NCI-H69 (cell line): ENCODE results near the gene PDCD11.
"Not testable (repeated sequence)": the region's sequence is repeated elsewhere in the genome, so short reads cannot be mapped to it uniquely, and the experiment has no call there.

Source experiments
- DNase-seq: peaks from one replicate; lab custom pipeline; 2025; lab: John Stamatoyannopoulos, UW

PDCD11 gene, protein sequence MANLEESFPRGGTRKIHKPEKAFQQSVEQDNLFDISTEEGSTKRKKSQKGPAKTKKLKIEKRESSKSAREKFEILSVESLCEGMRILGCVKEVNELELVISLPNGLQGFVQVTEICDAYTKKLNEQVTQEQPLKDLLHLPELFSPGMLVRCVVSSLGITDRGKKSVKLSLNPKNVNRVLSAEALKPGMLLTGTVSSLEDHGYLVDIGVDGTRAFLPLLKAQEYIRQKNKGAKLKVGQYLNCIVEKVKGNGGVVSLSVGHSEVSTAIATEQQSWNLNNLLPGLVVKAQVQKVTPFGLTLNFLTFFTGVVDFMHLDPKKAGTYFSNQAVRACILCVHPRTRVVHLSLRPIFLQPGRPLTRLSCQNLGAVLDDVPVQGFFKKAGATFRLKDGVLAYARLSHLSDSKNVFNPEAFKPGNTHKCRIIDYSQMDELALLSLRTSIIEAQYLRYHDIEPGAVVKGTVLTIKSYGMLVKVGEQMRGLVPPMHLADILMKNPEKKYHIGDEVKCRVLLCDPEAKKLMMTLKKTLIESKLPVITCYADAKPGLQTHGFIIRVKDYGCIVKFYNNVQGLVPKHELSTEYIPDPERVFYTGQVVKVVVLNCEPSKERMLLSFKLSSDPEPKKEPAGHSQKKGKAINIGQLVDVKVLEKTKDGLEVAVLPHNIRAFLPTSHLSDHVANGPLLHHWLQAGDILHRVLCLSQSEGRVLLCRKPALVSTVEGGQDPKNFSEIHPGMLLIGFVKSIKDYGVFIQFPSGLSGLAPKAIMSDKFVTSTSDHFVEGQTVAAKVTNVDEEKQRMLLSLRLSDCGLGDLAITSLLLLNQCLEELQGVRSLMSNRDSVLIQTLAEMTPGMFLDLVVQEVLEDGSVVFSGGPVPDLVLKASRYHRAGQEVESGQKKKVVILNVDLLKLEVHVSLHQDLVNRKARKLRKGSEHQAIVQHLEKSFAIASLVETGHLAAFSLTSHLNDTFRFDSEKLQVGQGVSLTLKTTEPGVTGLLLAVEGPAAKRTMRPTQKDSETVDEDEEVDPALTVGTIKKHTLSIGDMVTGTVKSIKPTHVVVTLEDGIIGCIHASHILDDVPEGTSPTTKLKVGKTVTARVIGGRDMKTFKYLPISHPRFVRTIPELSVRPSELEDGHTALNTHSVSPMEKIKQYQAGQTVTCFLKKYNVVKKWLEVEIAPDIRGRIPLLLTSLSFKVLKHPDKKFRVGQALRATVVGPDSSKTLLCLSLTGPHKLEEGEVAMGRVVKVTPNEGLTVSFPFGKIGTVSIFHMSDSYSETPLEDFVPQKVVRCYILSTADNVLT (N-terminal part only)

DNA sequence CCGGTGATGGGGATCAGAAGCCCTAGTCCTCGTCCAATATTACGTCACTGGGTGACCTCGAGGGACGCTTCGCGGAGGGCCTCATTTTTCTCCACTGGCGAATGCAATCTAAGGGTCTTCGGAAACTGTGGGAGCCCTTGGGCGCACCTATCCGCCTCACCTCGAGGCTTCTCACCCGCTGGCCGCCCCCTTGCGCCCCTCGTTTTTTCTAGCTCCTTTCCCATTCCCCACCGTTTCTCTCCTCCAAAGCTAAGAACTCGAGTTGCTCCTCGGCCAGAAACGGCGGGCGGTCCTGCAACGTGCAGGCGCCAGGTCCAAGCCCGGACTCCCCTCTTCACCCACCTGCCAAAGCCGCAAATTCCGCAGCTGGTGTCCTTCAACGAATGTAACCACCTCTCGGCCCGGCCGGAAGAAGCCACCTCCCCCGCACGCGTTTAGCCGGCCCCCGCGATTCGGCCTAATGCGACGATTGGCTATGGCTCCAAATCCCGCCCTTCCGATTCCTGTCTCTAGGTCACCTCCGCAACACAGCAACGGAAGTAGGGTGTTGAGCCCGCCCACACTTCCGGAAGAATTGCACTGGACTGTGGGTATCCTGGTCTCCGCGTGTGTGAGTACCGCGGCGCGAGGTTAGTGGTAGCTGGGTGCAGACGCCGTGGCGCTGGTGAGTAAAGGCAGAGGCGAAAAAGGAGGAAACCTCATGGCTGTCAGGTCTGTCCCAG, at the start of gene PDCD11, which contains the start of gene ATP5MK:
TSS of gene PDCD11 (plus strand) at position 560 of the 722 bp plus-strand sequence. CDS start 1,801 bp downstream, outside the sequence.
TSS of gene ATP5MK (minus strand) at position 409 of the 722 bp plus-strand sequence. CDS start 4,018 bp downstream, outside the sequence.
- DNase-seq = peak; percentile 97

DNA sequence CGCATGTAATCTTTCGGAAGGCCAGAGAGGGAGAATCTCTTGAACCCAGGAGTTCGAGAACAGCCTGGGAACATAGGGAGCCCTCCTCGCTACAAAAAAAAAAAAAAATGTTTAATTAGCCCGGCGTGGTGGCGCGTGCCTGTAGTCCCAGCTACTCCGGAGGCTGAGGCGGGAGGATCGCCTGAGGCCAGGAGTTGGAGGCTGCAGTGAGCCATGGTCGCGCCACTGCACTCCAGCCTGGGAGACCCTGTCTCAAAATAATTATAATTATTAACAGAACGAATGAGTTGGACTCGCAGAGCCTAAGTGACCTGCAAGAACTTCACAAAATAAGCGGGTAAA, 46.3 kb upstream of the PDCD11 start:
- DNase-seq = no peak

DNA sequence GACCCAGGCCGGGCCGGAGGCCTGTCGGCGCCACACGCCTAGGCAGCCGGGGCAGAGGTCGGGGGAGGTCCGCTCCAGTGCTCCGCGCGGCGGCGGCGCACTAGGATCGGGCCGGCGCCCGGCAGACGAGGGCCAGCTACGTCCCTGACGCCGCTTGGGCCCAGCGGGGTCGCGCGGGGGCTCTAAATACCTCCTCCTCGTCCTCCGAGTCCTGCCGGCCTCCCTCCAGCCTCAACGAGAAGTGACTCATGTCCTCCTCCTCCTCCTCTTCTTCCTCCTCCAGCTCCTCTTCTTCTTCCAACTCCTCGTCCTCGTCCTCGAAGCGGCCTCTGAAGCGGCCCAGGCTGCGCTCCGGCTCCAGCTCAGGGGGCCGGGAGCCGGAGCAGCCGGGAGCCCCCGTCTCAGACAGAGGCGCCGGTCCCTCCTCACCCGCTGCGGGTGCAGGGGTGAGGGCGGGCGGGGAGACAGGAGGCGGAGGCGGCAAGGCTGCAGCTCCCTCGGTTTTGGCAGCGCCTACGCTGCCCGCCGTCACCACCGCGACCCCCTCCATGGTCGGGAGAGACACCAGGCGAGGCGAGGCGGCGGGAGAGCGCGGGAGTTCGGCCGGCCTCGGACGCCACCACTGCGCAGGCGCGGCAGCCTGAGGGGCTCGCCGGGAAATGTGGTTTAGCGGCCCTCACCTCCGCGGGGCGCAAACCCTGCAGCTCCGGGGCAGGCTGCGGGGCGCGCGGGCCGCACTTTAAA, 45.7 kb upstream of the PDCD11 start, which contains the start of gene PCGF6:
TSS of gene PCGF6 (minus strand) at position 624 of the 744 bp plus-strand sequence. CDS start at position 550, 74 bp downstream.
- peak; percentile 88 for DNase-seq

DNA sequence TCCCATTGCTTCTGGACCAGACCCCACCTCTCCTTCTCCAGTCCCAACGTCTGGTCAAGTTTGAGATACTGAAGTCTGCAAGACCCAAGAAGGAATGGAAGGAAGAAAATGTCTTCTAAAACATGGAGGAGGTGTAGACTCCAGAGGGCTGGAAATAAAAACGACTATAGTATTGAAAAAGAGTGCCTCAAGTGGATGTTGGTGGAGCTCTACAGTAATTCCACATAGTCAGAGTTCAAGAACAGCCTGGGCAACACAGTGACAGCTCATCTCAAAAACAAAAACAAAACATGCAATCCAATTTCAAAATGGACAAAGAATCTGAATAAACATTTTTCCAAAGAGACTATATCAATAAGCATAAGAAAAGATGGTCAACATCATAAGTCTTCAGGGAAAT, 43.1 kb upstream of the PDCD11 start:
- DNase-seq = no peak

DNA sequence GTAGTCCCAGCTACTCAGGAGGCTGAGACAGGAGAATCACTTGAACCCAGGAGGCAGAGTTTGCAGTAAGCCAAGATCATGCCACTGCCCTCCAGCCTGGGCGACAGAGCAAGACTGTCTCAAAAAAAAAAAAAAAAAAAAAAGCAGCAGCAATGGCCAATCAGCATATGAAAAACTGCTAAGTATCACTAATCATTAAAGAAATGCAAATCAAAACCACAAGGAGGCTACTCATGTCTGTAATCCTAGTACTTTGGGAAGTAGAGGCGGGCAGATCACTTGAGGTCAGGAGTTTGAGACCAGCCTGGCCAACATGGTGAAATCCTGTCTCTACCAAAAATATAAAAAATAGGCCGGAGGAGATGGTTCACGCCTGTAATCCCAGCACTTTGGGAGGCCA, 41.9 kb upstream of the PDCD11 start:
- DNase-seq = not testable (repeated sequence)

DNA sequence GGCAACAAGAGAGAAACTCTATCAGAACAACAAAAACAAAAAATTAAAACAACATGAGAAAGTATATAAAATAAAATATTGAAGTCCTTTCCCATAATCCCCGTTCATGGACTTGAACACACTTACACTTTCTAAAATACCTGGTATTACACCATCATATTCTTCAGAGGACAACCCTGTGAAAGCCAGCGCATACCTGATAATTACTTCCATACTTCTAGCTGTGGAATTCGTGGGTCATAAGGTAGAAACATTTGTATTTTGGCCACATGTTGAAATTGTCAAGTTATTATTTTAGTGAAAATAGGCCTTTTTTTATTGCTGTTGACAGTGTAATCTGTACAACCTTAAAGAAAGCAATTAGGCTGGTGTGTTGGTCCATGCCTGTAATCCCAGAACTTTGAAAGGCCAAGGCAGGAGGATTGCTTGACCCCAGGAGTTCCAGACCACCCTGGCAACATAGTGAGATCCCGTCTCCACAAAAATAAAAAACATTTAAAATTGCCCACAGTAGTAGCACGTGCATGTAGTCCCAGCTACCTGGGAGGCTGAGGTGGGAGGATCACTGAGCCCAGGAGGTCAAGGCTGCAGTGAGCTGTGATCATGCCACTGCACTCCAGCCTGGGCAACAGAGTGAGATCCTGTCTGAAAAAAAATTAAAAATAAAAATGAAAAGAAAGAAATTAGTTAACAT, 40.4 kb upstream of the PDCD11 start:
- no peak for DNase-seq

DNA sequence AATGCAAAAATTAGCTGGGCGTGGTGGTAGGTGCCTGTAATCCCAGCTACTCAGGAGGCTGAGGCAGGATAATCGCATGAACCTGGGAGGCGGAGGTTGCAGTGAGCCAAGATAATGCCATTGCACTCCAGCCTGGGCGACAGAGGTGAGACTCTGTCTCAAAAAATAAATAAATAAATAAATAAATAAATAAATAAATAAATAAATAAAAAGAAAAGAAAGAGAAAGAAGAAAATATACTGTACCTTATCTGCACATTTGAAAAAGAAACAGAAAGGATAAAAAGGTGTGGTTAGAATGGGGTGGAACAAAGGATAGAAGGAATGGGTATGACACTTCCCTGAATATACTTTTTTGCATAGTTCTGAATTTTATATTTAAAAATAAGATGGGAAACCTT, 36.9 kb upstream of the PDCD11 start:
- DNase-seq = not testable (repeated sequence)

DNA sequence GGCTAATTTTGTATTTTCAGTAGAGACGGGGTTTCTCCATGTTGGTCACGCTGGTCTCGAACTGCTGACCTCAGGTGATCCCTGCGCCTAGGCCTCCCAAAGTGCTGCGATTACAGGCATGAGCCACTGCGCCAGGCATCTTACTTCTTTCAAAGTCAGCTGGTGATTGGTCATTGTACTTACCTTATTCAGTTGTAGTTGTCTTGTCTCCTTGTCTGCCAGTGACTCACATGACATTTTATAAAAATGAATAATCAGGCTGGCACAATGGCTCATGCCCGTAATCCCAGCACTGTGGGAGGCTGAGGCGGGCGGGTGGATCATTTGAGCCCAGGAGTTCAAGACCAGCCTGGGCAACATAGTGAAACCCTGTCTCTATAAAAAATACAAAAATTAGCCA, 35.6 kb upstream of the PDCD11 start:
- DNase-seq = not testable (repeated sequence)

DNA sequence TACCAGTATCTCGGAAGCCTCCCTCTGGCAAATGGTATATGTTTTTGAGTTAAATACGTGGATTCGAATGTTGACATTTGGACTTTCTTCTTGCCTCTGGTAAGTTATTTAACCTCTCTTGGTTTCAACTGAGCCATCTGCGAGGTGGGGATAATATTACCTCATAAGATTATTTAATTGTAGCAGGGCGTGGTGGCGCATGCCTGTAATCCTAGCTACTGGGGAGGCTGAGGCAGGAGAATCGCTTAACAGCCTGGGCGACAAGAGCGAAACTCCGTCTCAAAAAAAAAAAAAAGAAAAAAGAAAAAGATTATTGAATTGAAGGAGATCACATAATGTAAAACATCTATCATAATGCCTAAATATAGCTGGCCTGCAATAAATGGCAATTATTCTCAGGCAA, 29.0 kb upstream of the PDCD11 start:
- peak; percentile 48 for DNase-seq

DNA sequence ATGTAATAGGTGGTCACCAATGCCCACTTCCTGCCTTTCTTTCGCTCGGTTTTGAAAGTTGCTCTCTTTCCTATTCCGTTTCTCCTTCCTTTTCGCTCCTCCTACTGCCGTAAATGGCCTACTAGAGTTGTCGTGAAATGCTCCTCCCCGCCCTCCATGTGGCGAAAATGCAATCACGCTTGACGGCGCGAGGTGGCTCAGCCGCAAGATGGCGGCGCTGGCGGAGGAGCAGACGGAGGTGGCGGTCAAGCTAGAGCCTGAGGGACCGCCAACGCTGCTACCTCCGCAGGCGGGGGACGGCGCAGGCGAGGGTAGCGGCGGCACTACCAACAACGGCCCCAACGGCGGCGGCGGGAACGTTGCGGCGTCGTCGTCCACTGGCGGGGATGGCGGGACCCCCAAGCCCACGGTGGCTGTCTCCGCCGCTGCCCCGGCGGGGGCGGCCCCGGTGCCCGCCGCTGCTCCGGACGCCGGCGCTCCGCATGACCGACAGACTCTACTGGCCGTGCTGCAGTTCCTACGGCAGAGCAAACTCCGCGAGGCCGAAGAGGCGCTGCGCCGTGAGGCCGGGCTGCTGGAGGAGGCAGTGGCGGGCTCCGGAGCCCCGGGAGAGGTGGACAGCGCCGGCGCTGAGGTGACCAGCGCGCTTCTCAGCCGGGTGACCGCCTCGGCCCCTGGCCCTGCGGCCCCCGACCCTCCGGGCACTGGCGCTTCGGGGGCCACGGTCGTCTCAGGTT, 28.5 kb upstream of the PDCD11 start, which contains the start of gene TAF5:
TSS of gene TAF5 (plus strand) at position 195 of the 737 bp plus-strand sequence. CDS start at position 209, 14 bp downstream.
- peak; percentile 95 for DNase-seq

DNA sequence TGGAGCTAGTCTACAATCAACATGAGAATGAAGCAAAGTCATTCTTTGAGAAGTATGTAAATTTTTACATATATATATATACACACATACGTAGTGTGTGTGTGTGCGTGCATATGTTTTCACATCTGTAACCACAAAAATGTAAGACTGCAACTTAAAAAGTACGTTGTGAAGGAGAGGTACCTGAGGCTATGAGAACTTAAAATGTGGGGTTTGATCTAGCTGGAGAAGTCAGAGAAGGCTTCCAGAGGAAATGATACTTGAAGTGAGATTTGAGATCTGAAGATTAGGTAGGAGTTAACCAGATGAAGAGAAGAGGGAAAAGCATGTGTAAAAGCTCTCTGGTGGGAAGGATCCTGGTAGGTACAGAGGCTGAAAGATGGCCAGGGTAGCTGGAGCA, 22.9 kb upstream of the PDCD11 start:
- no peak for DNase-seq

DNA sequence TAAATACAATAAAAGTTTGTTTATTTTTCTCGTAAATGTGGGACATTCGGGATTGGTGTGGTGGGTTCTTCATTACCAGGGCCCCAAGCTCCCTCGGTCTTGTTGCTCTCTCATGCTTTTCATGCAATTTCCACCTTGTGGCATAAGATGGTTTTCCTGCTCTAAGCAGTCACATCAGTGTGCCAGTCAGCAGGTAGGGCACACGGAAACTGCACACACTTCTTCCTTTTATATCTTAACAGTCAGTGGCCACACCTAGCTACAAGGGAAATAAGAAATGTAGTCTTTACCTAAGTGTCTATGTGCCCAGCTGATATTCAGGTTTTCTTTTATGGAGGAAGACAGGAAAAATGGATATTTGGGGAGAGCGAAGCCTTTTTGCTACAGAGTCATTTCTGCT, 22.2 kb upstream of the PDCD11 start:
- no peak for DNase-seq

DNA sequence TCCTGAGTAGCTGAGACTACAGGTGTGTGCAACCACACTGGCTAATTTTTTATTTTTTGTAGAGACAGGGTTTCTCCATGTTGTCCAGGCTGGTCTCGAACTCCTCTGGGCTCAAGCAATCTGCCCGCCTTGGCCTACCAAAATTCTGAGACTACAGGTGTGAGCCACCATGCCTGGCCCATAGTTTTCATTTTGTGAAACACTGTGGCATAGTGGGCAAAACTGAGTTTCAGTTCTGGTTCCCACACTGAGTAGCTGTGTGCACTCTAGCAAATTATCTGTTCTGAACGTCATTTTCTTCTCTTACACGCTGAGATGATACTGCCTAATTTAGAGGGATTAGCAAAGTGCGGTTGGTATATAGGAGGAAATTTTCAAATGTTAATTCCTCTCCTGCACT, 13.7 kb upstream of the PDCD11 start:
- DNase-seq = no peak

DNA sequence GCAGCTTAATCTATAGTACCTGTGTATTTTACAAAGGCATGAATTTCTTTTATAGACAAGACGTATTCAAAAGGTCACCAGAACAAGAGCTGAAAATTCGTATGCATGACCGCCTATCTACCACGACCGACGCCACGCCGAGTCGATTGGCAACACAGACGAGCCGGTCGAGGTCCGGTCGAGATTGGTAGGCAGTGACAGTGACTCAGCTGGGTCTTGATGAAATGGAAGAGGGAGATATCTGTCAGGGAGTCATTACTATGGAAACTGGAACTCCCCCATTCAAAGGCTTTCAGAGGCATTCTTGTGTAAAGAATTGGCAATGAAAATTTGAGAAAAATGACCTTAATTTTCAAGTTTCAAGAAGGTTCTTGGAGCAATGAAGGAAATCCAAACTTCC, 2.2 kb upstream of the PDCD11 start:
- DNase-seq = no peak

DNA sequence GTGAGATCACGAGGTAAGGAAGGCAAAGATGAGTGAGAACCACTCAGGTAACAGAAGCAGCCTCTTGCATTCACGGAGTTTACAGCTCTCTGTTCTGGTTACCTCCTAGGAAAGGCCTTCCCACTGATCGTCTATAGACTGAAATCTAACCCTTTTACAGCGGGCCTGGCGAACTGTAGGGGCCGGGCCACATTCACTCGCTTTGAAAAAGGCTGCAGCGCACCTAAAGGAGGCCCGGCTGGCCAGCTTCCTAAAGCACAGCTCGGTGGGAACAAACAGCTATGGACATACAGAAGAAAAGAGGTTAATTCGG, 716 bp upstream of the PDCD11 start:
- peak; percentile 18 for DNase-seq

DNA sequence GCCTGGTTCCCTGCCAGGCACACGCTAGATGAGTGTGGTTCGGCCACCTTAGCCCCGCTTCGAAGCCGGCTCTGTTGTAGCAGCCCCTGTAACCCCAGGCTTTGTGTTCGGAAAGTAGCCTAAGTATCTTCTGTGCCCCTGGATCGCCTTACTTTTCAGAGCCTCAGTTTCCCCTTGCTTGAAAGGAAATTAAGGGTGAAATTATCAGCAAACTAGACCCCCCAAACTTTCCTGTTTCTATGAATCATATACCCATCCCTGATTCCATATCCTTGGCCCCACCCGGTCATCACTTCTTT, 312 bp downstream of the PDCD11 start:
- no peak for DNase-seq

DNA sequence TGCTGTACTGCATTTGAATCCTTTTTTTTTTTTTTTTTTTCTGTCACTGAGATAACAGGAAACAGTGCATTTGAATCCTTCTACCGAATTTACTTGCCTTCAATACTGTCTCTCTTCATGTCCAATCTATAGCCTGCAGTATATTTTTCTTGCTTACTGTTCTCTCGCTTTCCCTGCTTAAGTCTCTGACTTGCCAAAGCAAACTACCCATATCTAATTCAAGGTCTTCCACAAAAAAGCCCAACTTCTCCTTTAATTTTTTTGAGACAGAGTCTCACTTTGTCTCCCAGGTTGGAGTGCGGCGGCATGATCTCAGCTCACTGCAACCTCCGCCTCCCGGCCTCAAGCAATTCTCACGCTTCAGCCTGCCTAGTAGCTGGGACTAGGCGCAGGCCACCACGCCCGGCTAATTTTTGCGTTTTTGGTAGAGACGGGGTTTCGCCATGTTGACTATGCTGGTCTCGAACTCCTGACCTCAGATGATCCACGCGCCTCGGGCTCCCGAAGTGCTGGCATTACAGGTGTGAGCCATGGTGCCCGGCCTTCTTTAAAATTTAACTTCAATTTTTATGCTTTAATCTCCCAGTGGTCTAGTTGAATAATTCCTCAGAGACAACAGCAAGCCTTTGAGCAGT, 882 bp downstream of the PDCD11 start:
- DNase-seq = peak; percentile 15

DNA sequence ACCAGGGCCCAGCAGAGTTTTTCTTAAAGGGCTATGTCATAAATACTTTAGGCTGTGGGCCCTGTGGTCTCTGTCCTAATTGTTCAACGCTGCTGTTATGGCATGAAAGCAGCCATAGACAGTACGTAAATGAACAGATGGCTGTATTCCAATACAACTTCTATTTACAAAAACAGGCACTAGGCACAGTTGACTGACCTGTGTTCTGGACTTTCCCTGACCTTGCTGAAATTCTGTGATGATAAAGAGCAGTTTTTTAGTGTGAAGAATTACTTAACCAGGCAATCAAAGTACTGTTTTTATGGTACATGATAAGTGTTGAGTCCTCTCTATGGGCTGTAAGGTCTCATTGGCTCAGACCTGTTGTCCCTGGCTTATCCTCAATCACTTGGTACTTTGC, 17.1 kb downstream of the PDCD11 start:
- no peak for DNase-seq

DNA sequence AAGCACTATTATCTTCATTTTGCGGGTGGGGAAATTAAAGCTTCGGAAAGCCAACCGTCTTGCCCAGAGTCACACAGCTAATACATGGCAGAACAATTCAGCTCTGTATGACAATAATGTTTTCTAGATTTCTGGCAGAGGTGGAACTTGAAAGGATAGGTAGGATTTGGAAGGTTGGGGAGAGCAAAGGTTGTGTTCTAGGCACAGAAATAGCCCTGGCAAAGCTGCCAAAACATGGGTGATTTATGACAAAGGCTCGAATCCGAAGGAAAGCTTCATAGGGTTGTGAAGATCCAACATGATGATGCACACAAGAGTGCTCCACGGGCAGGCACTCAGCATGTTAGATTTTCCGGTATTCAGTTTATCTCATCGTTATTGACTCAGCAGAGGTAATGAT, 19.2 kb downstream of the PDCD11 start:
- no peak for DNase-seq
